DND-41 (cell line): ENCODE results near the gene TNNT2.

ENCODE experiments used
- ATAC-seq: fragments of 200-7000 bp; cut with Tn5 transposase; 3 replicates; pipeline ENCODE4 v1.9.1; 2021; ENCODE audit warnings: low read depth; ENCODE audit not compliant: insufficient read depth
- DNase-seq: peaks from one replicate; pipeline ENCODE4 v3.0.0-alpha.2; 2020
- H2AFZ ChIP-seq: 2 replicates; pipeline ENCODE4 v1.6.0; 2012; ENCODE audit warnings: low read depth, low read length
- H3K27ac ChIP-seq: 2 replicates; pipeline ENCODE4 v1.5.1; 2012; ENCODE audit warnings: low read length, inconsistent platforms
- H3K27me3 ChIP-seq: fragments of 200-600 bp; sonication (generic); 2 replicates; pipeline ENCODE4 v1.6.0; 2012; ENCODE audit warnings: low read length, mild to moderate bottlenecking, inconsistent platforms; ENCODE audit not compliant: insufficient read depth, poor library complexity
- H3K36me3 ChIP-seq: 2 replicates; pipeline ENCODE4 v1.5.1; 2012; ENCODE audit warnings: low read length, inconsistent platforms; ENCODE audit not compliant: insufficient read depth
- H3K4me1 ChIP-seq: 2 replicates; pipeline ENCODE4 v1.5.1; 2012; ENCODE audit warnings: mild to moderate bottlenecking, low read length; ENCODE audit not compliant: insufficient read depth
- H3K4me2 ChIP-seq: 2 replicates; pipeline ENCODE4 v1.6.0; 2012; ENCODE audit warnings: mild to moderate bottlenecking, moderate library complexity, low read length, inconsistent platforms; ENCODE audit not compliant: insufficient read depth
- H3K4me3 ChIP-seq, 2 experiments: fragments of 200-600 bp in 1 of 2; shearing (Covaris generic) in 1 of 2; 2 replicates each; pipeline ENCODE4 v1.5.1; 2012 to 2016; ENCODE audit warnings: inconsistent platforms in 2 of 2, low read length in 2 of 2, mild to moderate bottlenecking in 2 of 2, low read depth in 1 of 2, moderate library complexity in 1 of 2
- H3K79me2 ChIP-seq: 2 replicates; pipeline ENCODE4 v1.6.0; 2012; ENCODE audit warnings: low read length, inconsistent platforms; ENCODE audit not compliant: insufficient read depth
- H3K9ac ChIP-seq: 2 replicates; pipeline ENCODE4 v1.6.0; 2012; ENCODE audit warnings: low read depth, mild to moderate bottlenecking, inconsistent platforms, low read length, moderate library complexity
- H3K9me3 ChIP-seq: 2 replicates; pipeline ENCODE4 v1.5.1; 2012; ENCODE audit warnings: low read length, moderate library complexity, mild to moderate bottlenecking, inconsistent platforms; ENCODE audit not compliant: insufficient read depth, severe bottlenecking
- H4K20me1 ChIP-seq: 2 replicates; pipeline ENCODE4 v1.6.0; 2012; ENCODE audit warnings: low read length; ENCODE audit not compliant: insufficient read depth
- EZH2 ChIP-seq: IDR thresholded peaks from 3 replicates; pipeline ENCODE4 v1.6.1; 2012; ENCODE audit warnings: borderline replicate concordance, low read depth, mild to moderate bottlenecking, moderate library complexity, low read length, inconsistent platforms; ENCODE audit not compliant: severe bottlenecking
- TF ChIP-seq, protein P1 (sequence below): IDR thresholded peaks from 2 replicates; pipeline ENCODE4 v1.5.1; 2012; ENCODE audit warnings: borderline replicate concordance, low read length, moderate library complexity, mild to moderate bottlenecking; ENCODE audit not compliant: poor library complexity, severe bottlenecking; ENCODE audit errors: extremely low read depth

Gene TNNT2

GRCh38 chr1:201318504-201319340 is 58.8 kb downstream of the TNNT2 start:
- ATAC-seq (no peak), DNase-seq (no peak)
- Histone ChIP-seq H2AFZ (no peak overlapping the region), H3K9me3 (no peaks in the 10 kb centered on the region), H3K4me2 (no peak overlapping the region), H3K4me1 (no peaks in the 10 kb centered on the region), H3K27me3 (no peaks in the 10 kb centered on the region), H3K4me3 (no peak overlapping the region), H3K36me3 (no peaks in the 10 kb centered on the region), H4K20me1 (no peaks in the 10 kb centered on the region), H3K79me2 (no peaks in the 10 kb centered on the region), H3K9ac (no peak overlapping the region), H3K27ac (no peak overlapping the region)
- TF ChIP-seq, protein P1, sequence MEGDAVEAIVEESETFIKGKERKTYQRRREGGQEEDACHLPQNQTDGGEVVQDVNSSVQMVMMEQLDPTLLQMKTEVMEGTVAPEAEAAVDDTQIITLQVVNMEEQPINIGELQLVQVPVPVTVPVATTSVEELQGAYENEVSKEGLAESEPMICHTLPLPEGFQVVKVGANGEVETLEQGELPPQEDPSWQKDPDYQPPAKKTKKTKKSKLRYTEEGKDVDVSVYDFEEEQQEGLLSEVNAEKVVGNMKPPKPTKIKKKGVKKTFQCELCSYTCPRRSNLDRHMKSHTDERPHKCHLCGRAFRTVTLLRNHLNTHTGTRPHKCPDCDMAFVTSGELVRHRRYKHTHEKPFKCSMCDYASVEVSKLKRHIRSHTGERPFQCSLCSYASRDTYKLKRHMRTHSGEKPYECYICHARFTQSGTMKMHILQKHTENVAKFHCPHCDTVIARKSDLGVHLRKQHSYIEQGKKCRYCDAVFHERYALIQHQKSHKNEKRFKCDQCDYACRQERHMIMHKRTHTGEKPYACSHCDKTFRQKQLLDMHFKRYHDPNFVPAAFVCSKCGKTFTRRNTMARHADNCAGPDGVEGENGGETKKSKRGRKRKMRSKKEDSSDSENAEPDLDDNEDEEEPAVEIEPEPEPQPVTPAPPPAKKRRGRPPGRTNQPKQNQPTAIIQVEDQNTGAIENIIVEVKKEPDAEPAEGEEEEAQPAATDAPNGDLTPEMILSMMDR, result no peak
- TF ChIP-seq EZH2, result no peak

DNA sequence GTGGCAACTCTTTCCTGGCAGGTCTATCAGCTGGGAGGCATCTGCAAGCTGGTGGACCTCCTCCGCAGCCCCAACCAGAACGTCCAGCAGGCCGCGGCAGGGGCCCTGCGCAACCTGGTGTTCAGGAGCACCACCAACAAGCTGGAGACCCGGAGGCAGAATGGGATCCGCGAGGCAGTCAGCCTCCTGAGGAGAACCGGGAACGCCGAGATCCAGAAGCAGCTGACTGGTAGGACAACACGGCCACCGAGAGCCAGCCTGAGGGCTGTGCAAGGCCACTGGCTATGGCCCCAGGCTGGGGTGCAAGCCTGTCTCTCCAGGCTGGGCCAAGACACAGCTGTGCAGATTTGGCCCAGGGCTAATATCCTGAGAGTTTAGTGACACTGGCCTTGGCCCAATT is 59.9 kb downstream of the TNNT2 start:
- no peak for DNase-seq
- H3K27ac ChIP-seq, result no peak overlapping the region

DNA sequence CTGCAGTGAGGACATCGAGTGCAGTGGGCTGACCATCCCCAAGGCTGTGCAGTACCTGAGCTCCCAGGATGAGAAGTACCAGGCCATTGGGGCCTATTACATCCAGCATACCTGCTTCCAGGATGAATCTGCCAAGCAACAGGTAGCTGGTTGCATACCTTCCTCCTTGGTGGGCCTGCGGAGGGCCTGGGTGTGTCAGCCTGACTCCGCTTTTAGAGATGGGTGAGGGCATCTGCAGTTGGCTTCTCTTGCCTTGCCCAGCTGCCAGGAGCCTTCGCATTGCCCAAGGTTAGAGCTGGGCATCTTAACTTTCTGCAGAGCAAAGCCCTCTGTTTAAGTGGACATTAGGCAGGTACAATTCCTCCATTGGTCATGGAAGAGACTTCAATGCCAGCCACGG is 60.9 kb downstream of the TNNT2 start:
- Histone ChIP-seq H3K9me3 (no peaks in the 10 kb centered on the region), H3K36me3 (no peaks in the 10 kb centered on the region), H3K4me2 (no peak overlapping the region), H3K27ac (no peak overlapping the region), H3K4me3 (no peak overlapping the region), H3K27me3 (no peaks in the 10 kb centered on the region), H4K20me1 (no peaks in the 10 kb centered on the region), H3K9ac (no peak overlapping the region), H3K79me2 (no peaks in the 10 kb centered on the region), H2AFZ (no peak overlapping the region), H3K4me1 (peaks cover 18% of the 10 kb centered on the region)
- DNase-seq, result no peak
- ATAC-seq, result no peak
- TF ChIP-seq, protein P1, result no peak
- TF ChIP-seq EZH2, result no peak

More for the DNA sequence above, 59.9 kb downstream of the TNNT2 start:
- H3K4me3 ChIP-seq, result no peak overlapping the region
- H3K4me1 ChIP-seq, result peaks cover 8% of the 10 kb centered on the region
- H3K79me2 ChIP-seq, result no peaks in the 10 kb centered on the region
- TF ChIP-seq, protein P1, result no peak
- no peak for TF ChIP-seq EZH2
- no peaks in the 10 kb centered on the region for H3K36me3 ChIP-seq
- no peaks in the 10 kb centered on the region for H4K20me1 ChIP-seq
- H3K27me3 ChIP-seq, result no peaks in the 10 kb centered on the region
- no peak overlapping the region for H2AFZ ChIP-seq
- H3K9ac ChIP-seq, result no peak overlapping the region
- ATAC-seq, result no peak
- H3K9me3 ChIP-seq, result no peaks in the 10 kb centered on the region
- no peak overlapping the region for H3K4me2 ChIP-seq
